Measurements from ENCODE around the gene ETF1. TPM values are rescaled to one million over a fixed set of nuclear protein-coding genes. Genes with fewer than 3 reads are reported as not detected.

The ETF1 gene
- total and polyA plus RNA-seq, 4 donors: 55.7 to 73.7 (median 62.9) TPM

- Histone ChIP-seq H3K9me3 (ENCODE audit: control insufficient read depth, insufficient read depth, low read length) (no peaks in the 10 kb centered on the region), H3K4me3 (ENCODE audit: low read depth, low read length) (peak overlapping the region; percentile 64), H3K27ac (ENCODE audit: low read depth, low read length) (no peak overlapping the region), H3K4me1 (ENCODE audit: control insufficient read depth, insufficient read depth, low read length) (peaks cover 41% of the 10 kb centered on the region), H3K27me3 (ENCODE audit: control insufficient read depth, insufficient read depth, low read length) (peaks cover 20% of the 10 kb centered on the region), H3K36me3 (ENCODE audit: control insufficient read depth, insufficient read depth, low read length) (peaks cover 13% of the 10 kb centered on the region)
- WGBS (ENCODE audit: insufficient coverage): 91% methylated on average over 45 of the region's 45 CpGs
- peak in 1 of 6 donors; percentile 37 for DNase-seq (ENCODE audit: low read depth in 4 of 6, low spot score in 6 of 6)
Measured at GRCh38 chr5:138466900-138467710, 75.9 kb downstream of the ETF1 start.

DNA sequence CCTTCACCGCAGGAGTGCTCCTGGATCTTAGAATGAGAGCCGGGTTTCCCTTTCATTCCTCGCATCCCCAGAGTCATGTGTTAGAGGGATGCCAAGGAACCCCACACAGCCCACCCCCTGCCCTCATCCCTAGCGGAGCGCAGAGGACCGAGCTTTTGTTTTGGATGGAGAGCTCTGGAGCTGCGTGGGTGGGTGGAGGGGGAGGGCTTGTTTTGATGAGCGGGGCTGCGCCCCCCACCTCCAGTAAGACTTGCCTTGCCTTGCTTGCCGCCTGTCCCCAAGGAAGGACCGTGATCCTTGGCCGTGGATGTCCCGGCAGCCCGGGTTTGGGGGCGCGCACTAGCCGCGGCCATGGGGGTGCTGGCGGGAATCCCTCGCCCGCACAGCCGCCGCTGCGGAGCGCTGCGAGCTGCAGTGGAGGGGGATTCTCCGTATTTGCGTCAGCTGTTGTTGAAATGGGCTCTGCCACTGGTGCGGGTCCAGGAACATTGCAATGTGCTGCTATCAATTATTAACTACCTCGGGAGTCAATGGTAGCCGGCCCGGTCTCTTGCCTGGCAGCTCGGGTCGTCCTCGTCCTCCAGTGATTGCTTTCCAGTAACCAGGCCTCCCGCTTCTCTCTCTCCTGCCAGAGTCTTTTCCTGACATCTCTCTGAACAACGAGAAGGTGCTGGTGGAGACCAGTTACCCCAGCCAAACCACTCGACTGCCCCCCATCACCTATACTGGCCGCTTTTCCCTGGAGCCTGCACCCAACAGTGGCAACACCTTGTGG, 76.7 kb downstream of the ETF1 start:
- Histone ChIP-seq H3K27me3 (ENCODE audit: control insufficient read depth, insufficient read depth, low read length) (peaks cover 20% of the 10 kb centered on the region), H3K36me3 (ENCODE audit: control insufficient read depth, insufficient read depth, low read length) (peaks cover 13% of the 10 kb centered on the region), H3K27ac (ENCODE audit: low read depth, low read length) (no peak overlapping the region), H3K4me1 (ENCODE audit: control insufficient read depth, insufficient read depth, low read length) (peaks cover 41% of the 10 kb centered on the region), H3K4me3 (ENCODE audit: low read depth, low read length) (peak overlapping the region; percentile 64), H3K9me3 (ENCODE audit: control insufficient read depth, insufficient read depth, low read length) (no peaks in the 10 kb centered on the region)
- DNase-seq (ENCODE audit: low read depth in 4 of 6, low spot score in 6 of 6): peak in 2 of 6 donors; percentile 47 to 58
- WGBS (ENCODE audit: insufficient coverage): 7% methylated on average over 31 of the region's 39 CpGs

DNA sequence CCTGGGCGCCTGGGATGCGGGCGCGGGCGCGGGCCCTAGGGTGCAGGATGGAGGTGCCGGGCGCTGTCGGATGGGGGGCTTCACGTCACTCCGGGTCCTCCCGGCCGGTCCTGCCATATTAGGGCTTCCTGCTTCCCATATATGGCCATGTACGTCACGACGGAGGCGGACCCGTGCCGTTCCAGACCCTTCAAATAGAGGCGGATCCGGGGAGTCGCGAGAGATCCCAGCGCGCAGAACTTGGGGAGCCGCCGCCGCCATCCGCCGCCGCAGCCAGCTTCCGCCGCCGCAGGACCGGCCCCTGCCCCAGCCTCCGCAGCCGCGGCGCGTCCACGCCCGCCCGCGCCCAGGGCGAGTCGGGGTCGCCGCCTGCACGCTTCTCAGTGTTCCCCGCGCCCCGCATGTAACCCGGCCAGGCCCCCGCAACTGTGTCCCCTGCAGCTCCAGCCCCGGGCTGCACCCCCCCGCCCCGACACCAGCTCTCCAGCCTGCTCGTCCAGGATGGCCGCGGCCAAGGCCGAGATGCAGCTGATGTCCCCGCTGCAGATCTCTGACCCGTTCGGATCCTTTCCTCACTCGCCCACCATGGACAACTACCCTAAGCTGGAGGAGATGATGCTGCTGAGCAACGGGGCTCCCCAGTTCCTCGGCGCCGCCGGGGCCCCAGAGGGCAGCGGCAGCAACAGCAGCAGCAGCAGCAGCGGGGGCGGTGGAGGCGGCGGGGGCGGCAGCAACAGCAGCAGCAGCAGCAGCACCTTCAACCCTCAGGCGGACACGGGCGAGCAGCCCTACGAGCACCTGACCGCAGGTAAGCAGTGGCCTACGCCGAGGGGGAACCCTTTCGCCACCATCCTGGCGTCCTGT, 77.5 kb downstream of the ETF1 start, which contains the start of gene EGR1:
Gene EGR1, plus strand, starts transcription at position 219 of the 864 bp plus-strand sequence. Its CDS starts 283 bp downstream, at position 502.
- H3K4me3 ChIP-seq (ENCODE audit: low read depth, low read length): peak within 1 kb of the TSS; percentile 81
- H3K27me3 ChIP-seq (ENCODE audit: control insufficient read depth, insufficient read depth, low read length): peaks cover 20% of the 10 kb centered on the region
- H3K27ac ChIP-seq (ENCODE audit: low read depth, low read length): peak within 1 kb of the TSS; percentile 98
- peaks cover 41% of the 10 kb centered on the region for H3K4me1 ChIP-seq (ENCODE audit: control insufficient read depth, insufficient read depth, low read length)
- no peaks in the 10 kb centered on the region for H3K9me3 ChIP-seq (ENCODE audit: control insufficient read depth, insufficient read depth, low read length)
- H3K36me3 ChIP-seq (ENCODE audit: control insufficient read depth, insufficient read depth, low read length): peaks cover 13% of the 10 kb centered on the region
- under 1% methylated on average over 85 of the region's 85 CpGs for WGBS (ENCODE audit: insufficient coverage)
- peak; percentile 82 to 98 (median 92) for DNase-seq (ENCODE audit: low read depth in 4 of 6, low spot score in 6 of 6)

GRCh38 chr5:138464388-138465260, 78.4 kb downstream of the ETF1 start:
- Histone ChIP-seq H3K27me3 (ENCODE audit: control insufficient read depth, insufficient read depth, low read length) (peaks cover 20% of the 10 kb centered on the region), H3K27ac (ENCODE audit: low read depth, low read length) (peak overlapping the region; percentile 98), H3K36me3 (ENCODE audit: control insufficient read depth, insufficient read depth, low read length) (peaks cover 13% of the 10 kb centered on the region), H3K4me1 (ENCODE audit: control insufficient read depth, insufficient read depth, low read length) (peaks cover 41% of the 10 kb centered on the region), H3K4me3 (ENCODE audit: low read depth, low read length) (peak overlapping the region; percentile 81), H3K9me3 (ENCODE audit: control insufficient read depth, insufficient read depth, low read length) (no peaks in the 10 kb centered on the region)
- under 1% methylated on average over 64 of the region's 64 CpGs for whole genome bisulfite sequencing (ENCODE audit: insufficient coverage)
- peak; percentile 92 to 100 (median 98) for DNase-seq (ENCODE audit: low read depth in 4 of 6, low spot score in 6 of 6)

- H3K9me3 ChIP-seq (ENCODE audit: control insufficient read depth, insufficient read depth, low read length): no peaks in the 10 kb centered on the region
- DNase-seq (ENCODE audit: low read depth in 4 of 6, low spot score in 6 of 6): peak; percentile 87 to 99 (median 96)
- peaks cover 45% of the 10 kb centered on the region for H3K4me1 ChIP-seq (ENCODE audit: control insufficient read depth, insufficient read depth, low read length)
- H3K36me3 ChIP-seq (ENCODE audit: control insufficient read depth, insufficient read depth, low read length): peaks cover 13% of the 10 kb centered on the region
- under 1% methylated on average over 34 of the region's 34 CpGs for WGBS (ENCODE audit: insufficient coverage)
- H3K27ac ChIP-seq (ENCODE audit: low read depth, low read length): peak overlapping the region; percentile 98
- peak overlapping the region; percentile 81 for H3K4me3 ChIP-seq (ENCODE audit: low read depth, low read length)
- peaks cover 20% of the 10 kb centered on the region for H3K27me3 ChIP-seq (ENCODE audit: control insufficient read depth, insufficient read depth, low read length)
Measured at GRCh38 chr5:138464008-138464387, 79.0 kb downstream of the ETF1 start.

GRCh38 chr5:138463419-138464007, 79.5 kb downstream of the ETF1 start:
- H3K36me3 ChIP-seq (ENCODE audit: control insufficient read depth, insufficient read depth, low read length): peaks cover 13% of the 10 kb centered on the region
- WGBS (ENCODE audit: insufficient coverage): 9% methylated on average over 16 of the region's 21 CpGs
- H3K4me1 ChIP-seq (ENCODE audit: control insufficient read depth, insufficient read depth, low read length): peaks cover 50% of the 10 kb centered on the region
- peak overlapping the region; percentile 81 for H3K4me3 ChIP-seq (ENCODE audit: low read depth, low read length)
- no peaks in the 10 kb centered on the region for H3K9me3 ChIP-seq (ENCODE audit: control insufficient read depth, insufficient read depth, low read length)
- peaks cover 20% of the 10 kb centered on the region for H3K27me3 ChIP-seq (ENCODE audit: control insufficient read depth, insufficient read depth, low read length)
- peak in 1 of 6 donors; percentile 69 for DNase-seq (ENCODE audit: low read depth in 4 of 6, low spot score in 6 of 6)
- peak overlapping the region; percentile 98 for H3K27ac ChIP-seq (ENCODE audit: low read depth, low read length)

DNA sequence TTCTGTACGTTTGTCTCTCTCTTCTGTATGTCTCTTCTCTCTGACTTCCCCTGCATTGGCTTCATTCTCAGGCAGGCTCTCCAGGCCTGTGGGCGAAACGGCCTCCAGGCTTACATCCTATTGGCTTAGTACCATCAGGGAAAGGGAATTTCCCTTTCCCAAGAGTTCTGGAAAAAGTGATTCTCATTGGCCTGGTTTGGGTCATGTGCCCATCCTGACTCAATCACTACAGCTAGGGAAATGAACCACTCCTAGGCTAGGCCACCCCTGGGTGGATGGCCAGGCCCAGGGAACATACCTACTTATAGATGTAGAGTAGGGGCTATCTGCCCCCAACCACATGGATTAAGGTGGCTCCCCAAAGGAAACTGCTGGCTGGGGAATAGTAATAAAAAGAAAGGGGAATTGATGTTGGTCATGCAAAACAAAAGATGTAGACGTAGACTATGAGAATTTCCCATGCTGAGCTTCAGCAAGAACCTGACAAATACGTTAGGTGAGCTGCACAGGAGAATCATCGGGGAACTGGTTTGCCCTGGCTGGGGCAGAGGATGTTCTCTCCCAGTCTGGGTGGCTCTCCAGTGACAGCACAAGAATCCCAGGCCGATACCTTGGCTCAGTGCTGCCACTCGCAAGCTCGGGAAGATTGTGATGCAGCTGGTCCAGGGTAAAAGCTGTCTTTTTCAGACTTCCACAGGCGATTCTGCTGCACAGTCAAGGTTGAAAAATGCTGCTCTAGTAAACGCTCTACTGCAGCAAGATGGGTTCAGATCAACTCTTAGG, 81.5 kb downstream of the ETF1 start:
- peaks cover 8% of the 10 kb centered on the region for H3K27me3 ChIP-seq (ENCODE audit: control insufficient read depth, insufficient read depth, low read length)
- 75% methylated on average over 9 of the region's 11 CpGs for WGBS (ENCODE audit: insufficient coverage)
- no peaks in the 10 kb centered on the region for H3K9me3 ChIP-seq (ENCODE audit: control insufficient read depth, insufficient read depth, low read length)
- peaks cover 49% of the 10 kb centered on the region for H3K4me1 ChIP-seq (ENCODE audit: control insufficient read depth, insufficient read depth, low read length)
- no peak overlapping the region for H3K4me3 ChIP-seq (ENCODE audit: low read depth, low read length)
- no peaks in the 10 kb centered on the region for H3K36me3 ChIP-seq (ENCODE audit: control insufficient read depth, insufficient read depth, low read length)
- peak in 1 of 6 donors; percentile 12 for DNase-seq (ENCODE audit: low read depth in 4 of 6, low spot score in 6 of 6)
- H3K27ac ChIP-seq (ENCODE audit: low read depth, low read length): no peak overlapping the region

Measured in spinal cord (tissue), 10 donors.